GM10266 (cell line): ENCODE measurements around the gene RAB11FIP5.
"Not testable (repeated sequence)": the region's sequence is repeated elsewhere in the genome, so short reads cannot be mapped to it uniquely, and the experiment has no call there.

Source experiments
- DNase-seq: peaks from one replicate; pipeline ENCODE4 v3.0.0; 2012; ENCODE audit errors: extremely low spot score
- TF ChIP-seq, protein P1 (sequence below): IDR thresholded peaks from 2 replicates; pipeline ENCODE4 v1.5.1; 2012; ENCODE audit warnings: mild to moderate bottlenecking, low read depth; ENCODE audit not compliant: control insufficient read depth, insufficient read depth; ENCODE audit errors: missing control alignments

RAB11FIP5 gene

GRCh38 chr2:73101626-73102256 lies 11.0 kb downstream of the RAB11FIP5 start:
- TF ChIP-seq, protein P1, sequence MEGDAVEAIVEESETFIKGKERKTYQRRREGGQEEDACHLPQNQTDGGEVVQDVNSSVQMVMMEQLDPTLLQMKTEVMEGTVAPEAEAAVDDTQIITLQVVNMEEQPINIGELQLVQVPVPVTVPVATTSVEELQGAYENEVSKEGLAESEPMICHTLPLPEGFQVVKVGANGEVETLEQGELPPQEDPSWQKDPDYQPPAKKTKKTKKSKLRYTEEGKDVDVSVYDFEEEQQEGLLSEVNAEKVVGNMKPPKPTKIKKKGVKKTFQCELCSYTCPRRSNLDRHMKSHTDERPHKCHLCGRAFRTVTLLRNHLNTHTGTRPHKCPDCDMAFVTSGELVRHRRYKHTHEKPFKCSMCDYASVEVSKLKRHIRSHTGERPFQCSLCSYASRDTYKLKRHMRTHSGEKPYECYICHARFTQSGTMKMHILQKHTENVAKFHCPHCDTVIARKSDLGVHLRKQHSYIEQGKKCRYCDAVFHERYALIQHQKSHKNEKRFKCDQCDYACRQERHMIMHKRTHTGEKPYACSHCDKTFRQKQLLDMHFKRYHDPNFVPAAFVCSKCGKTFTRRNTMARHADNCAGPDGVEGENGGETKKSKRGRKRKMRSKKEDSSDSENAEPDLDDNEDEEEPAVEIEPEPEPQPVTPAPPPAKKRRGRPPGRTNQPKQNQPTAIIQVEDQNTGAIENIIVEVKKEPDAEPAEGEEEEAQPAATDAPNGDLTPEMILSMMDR = no peak
- no peak for DNase-seq

DNA sequence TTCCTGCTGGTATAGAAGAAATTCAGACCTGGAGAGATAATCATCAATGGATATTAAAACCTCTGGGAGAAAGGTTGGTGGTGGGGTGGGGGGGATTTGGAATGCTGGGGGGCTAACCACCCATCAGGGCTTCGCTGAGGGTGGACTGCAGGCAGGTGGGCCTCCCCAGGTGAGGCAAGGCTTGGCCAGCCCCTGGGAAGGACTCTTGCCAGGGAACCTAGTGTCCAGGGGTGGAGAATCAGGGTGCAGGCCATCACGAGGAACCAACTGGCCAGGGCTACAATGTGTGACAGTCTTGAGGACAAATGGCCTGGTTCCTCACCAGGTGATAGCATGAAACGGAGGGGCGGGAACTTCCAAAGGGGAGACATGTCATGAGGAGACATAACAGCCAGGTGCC lies 11.8 kb downstream of the RAB11FIP5 start:
- DNase-seq = no peak
- TF ChIP-seq, protein P1 = no peak

DNA sequence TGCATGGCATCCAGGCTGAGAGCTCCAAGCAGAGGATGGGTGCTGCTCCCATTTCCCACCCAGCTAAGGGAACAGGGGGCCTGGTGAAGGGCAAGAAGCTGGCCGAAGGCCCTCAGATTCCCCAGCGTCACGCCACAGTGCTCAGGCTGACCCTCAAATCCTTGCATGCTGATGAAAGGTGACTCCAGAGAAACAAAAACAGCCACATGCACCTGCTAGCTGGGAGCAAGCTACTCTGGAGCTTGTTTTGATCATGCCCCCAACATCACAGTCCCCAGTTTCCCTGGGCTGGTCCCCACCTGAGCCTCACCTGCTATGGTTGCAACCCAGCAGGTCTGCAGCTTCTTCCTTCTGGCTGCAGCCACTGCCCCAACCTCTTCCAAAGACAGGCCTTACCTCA lies 13.3 kb downstream of the RAB11FIP5 start:
- no peak for DNase-seq
- TF ChIP-seq, protein P1 = no peak

DNA sequence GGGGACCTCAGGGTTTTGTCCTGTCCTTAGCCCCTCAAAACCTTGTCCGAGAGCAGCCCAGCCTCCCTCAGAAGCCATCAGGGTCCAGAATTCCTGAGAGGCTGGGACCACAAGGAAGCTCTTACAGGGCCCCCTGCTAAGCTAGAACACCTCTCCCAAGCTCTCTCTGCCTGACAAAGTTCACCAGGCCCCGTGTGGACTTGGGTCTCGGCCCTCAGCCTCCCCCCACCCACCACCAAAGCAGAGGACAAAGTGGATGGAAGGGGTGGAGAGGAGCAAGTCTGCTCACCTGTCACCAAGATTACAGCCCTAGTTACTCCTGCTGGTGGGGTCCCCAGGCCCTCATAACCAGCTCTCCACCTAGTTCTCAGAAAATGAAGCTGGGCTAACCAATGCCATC lies 16.8 kb downstream of the RAB11FIP5 start:
- DNase-seq = no peak
- TF ChIP-seq, protein P1 = no peak

- not testable (repeated sequence) for DNase-seq
These were observed 19.0 kb downstream of the RAB11FIP5 start for GRCh38 chr2:73093601-73094218.

DNA sequence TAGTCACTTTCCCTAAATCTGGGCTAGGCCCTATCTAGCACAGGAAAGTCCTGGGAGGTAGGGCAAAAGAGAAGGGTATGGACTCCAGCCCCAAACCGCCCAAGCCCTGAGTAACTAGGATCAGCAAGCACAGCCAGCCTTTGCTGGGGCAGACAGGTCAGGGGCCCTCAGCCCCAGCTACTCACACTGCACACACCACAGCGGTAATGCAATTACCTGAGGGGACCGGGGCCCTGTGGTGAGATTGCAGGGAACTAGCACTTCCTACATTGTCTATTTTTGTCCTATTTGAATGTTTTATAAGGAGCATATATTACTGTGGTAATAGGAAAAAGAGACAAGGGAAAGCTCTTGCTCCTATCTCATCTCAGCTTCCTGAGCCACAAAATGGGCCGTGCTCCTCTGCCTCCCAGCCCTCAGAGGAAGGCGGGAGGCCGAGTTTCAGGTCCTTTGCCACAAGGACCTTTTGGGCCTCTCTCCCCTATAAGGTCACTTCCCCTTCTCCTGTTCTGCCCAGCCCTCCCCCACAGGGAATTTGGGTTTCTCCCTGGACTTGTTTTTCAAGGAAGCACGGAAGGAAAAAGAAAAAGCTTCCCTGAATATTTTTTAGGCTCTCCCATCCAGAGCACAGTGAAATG lies 20.5 kb downstream of the RAB11FIP5 start:
- TF ChIP-seq, protein P1 = no peak
- DNase-seq = no peak

- TF ChIP-seq, protein P1 = no peak
- DNase-seq = no peak
These were observed 21.1 kb downstream of the RAB11FIP5 start for GRCh38 chr2:73091696-73092095.
